Frontal cortex (tissue), 4 donors: ENCODE data around the gene KLHL40. TPM values are rescaled to one million over a fixed set of nuclear protein-coding genes. Genes with fewer than 3 reads are reported as not detected.
A peak's percentile ranks its signal among the peaks of the same experiment; 100 is the strongest.

Source experiments
- DNase-seq, 2 donors: peaks; one replicate each; pipeline ENCODE4 v3.0.0; 2012; ENCODE audit warnings: low spot score in 2 of 2
- FAIRE-seq: peaks from 2 replicates; lab custom pipeline; 2012; peaks lifted over from hg19 to GRCh38; lab: Jason Lieb, UNC
- total RNA-seq: library from RNA; depleted of rRNA; stranded (reverse); fragments of >200 nt; gene quantifications from one replicate; pipeline ENCODE4 v1.2.3, GENCODE V29; 2014
- donor health status: control.
- donor health status: control.
- donor health status: control.

The KLHL40 gene
- total RNA-seq, 1 donor from 2014 or later: 0.41 TPM

GRCh38 chr3:42686832-42687650 lies 1.7 kb downstream of the KLHL40 start:
- DNase-seq: no peak
- no peak for FAIRE-seq

- FAIRE-seq: no peak
- DNase-seq: no peak
Observed at GRCh38 chr3:42688016-42688415, 2.7 kb downstream of the KLHL40 start.

- DNase-seq (no peak), FAIRE-seq (no peak)
Observed at GRCh38 chr3:42688487-42689420, 3.4 kb downstream of the KLHL40 start.

GRCh38 chr3:42689421-42690014 lies 4.2 kb downstream of the KLHL40 start:
- FAIRE-seq: no peak

GRCh38 chr3:42690191-42690590 lies 4.9 kb downstream of the KLHL40 start:
- DNase-seq: no peak
- FAIRE-seq: no peak

More at GRCh38 chr3:42689421-42690014, 4.2 kb downstream of the KLHL40 start:
- no peak for DNase-seq

GRCh38 chr3:42690766-42691680 lies 5.7 kb downstream of the KLHL40 start:
- no peak for FAIRE-seq
- no peak for DNase-seq

GRCh38 chr3:42691816-42692666 lies 6.7 kb downstream of the KLHL40 start:
- FAIRE-seq: no peak
- no peak for DNase-seq

- DNase-seq: no peak
- no peak for FAIRE-seq
Observed at GRCh38 chr3:42692667-42693529, 7.6 kb downstream of the KLHL40 start.

GRCh38 chr3:42693530-42693930 lies 8.2 kb downstream of the KLHL40 start:
- DNase-seq (no peak), FAIRE-seq (no peak)

GRCh38 chr3:42694366-42694765 lies 9.0 kb downstream of the KLHL40 start:
- no peak for FAIRE-seq
- DNase-seq: no peak

- DNase-seq (no peak), FAIRE-seq (no peak)
Observed at GRCh38 chr3:42696356-42697288, 11.3 kb downstream of the KLHL40 start.

- no peak for DNase-seq
- FAIRE-seq: no peak
Observed at GRCh38 chr3:42697289-42698051, 12.1 kb downstream of the KLHL40 start.

GRCh38 chr3:42698216-42698910 lies 13.0 kb downstream of the KLHL40 start:
- no peak for FAIRE-seq
- DNase-seq: no peak

- no peak for DNase-seq
- no peak for FAIRE-seq
Observed at GRCh38 chr3:42698911-42699230, 13.5 kb downstream of the KLHL40 start.

- DNase-seq (peak in 1 of 2 donors; percentile 5), FAIRE-seq (no peak)
Observed at GRCh38 chr3:42699511-42699971, 14.2 kb downstream of the KLHL40 start.
